ENCODE data around the gene UPF3A. TPM values are rescaled to one million over a fixed set of nuclear protein-coding genes. Genes with fewer than 3 reads are reported as not detected.

The UPF3A gene
- total RNA-seq, 1 experiment from 2014 or later = 88.3 TPM

DNA sequence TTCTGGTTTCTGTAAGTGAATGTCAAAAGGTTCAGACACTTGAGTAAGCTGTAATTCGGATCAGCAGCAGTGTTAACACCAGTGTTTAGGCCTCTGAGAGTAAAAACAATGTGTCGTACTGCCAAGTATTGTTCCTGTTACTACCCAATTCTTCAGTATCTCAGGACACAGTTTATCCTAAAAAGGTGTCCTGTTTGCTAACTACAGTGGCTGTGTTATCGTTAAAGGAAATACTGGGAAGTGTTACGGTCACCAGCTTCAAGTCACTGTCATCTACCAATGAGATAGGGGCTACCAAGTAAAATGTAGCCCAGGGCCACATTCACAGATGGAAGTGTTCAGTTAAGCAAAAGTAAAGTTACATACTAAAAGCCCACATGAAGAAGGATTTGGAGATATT, 2.3 kb upstream of the UPF3A start:
- Histone ChIP-seq H3K4me3 (ENCODE audit: low read depth, low read length) (no peak overlapping the region), H3K9me3 (no peaks in the 10 kb centered on the region), H3K36me3 (ENCODE audit: control insufficient read depth, insufficient read depth, low read length) (no peaks in the 10 kb centered on the region; the same call in 1 of the 2 replicates), H3K4me1 (peaks cover 14% of the 10 kb centered on the region), H3K27me3 (replicated peaks; ENCODE audit: control insufficient read depth, insufficient read depth, low read length) (no peaks in the 10 kb centered on the region)
- DNase-seq = no peak
- no peak overlapping the region for H3K27ac Mint-ChIP-seq (ENCODE audit: unreplicated experiment)
- CTCF ChIA-PET = no interaction called here
- peaks cover 58% of the 10 kb centered on the region for H3K36me3 Mint-ChIP-seq (ENCODE audit: insufficient read depth, unreplicated experiment)
- H3K27me3 Mint-ChIP-seq (ENCODE audit: insufficient read depth, unreplicated experiment) = no peaks in the 10 kb centered on the region
- no peaks in the 10 kb centered on the region for H3K9me3 Mint-ChIP-seq (ENCODE audit: unreplicated experiment)
- no peak overlapping the region for H3K4me3 Mint-ChIP-seq (ENCODE audit: unreplicated experiment)
- POLR2A ChIA-PET = interaction anchor here (0.7 kb wide), 1 partner anchor 142 kb away, joined by 8 read pairs; no protein-coding TSS in a partner anchor
- no TSS peak for BruUV-seq (replicated peaks)
- intact Hi-C loops (cut with micrococcal nuclease; ENCODE audit: unreplicated experiment) = no loop called here
- TF ChIP-seq, protein P1, sequence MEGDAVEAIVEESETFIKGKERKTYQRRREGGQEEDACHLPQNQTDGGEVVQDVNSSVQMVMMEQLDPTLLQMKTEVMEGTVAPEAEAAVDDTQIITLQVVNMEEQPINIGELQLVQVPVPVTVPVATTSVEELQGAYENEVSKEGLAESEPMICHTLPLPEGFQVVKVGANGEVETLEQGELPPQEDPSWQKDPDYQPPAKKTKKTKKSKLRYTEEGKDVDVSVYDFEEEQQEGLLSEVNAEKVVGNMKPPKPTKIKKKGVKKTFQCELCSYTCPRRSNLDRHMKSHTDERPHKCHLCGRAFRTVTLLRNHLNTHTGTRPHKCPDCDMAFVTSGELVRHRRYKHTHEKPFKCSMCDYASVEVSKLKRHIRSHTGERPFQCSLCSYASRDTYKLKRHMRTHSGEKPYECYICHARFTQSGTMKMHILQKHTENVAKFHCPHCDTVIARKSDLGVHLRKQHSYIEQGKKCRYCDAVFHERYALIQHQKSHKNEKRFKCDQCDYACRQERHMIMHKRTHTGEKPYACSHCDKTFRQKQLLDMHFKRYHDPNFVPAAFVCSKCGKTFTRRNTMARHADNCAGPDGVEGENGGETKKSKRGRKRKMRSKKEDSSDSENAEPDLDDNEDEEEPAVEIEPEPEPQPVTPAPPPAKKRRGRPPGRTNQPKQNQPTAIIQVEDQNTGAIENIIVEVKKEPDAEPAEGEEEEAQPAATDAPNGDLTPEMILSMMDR (IDR thresholded peaks at IDR 0.05; ENCODE audit: insufficient read depth in 1 of 2, low read depth in 1 of 2, low read length in 1 of 2, severe bottlenecking in 1 of 2, unreplicated experiment in 1 of 2) = no peak
- H3K4me1 Mint-ChIP-seq (ENCODE audit: low read depth, unreplicated experiment) = peaks cover 22% of the 10 kb centered on the region

DNA sequence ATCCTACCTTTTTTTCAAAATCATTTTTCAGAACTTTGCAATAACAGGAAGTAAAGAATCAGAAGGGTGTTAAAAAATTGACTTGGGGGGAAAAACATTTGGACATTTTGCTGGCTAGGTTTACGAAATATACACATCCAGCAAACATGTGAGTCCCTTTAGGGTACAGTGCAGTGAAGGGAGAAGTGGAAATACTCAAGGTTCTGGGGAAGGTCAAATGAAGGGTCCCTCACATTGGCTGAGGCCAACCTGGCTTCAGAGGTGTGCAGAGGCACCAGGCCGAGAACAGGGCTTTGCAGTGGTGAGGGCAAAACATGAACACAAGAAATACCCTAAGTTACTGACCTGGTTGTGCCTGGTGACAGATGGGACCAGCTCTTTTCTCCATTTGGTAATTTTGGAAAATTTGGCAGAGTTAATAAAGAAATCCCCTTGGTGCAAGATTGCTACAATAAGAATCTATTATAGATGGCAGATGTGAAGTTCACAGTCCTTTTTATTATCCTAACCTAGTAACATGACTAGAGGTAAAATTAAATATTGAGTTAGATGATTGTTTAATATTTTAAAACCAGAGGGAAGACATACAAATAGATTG, 1.5 kb upstream of the UPF3A start:
- H3K27ac Mint-ChIP-seq (ENCODE audit: unreplicated experiment) = peak overlapping the region; percentile 97
- no peaks in the 10 kb centered on the region; the same call in 1 of the 2 replicates for H3K36me3 ChIP-seq (ENCODE audit: control insufficient read depth, insufficient read depth, low read length)
- no peak overlapping the region for H3K4me3 ChIP-seq (ENCODE audit: low read depth, low read length)
- intact Hi-C loops (cut with micrococcal nuclease; ENCODE audit: unreplicated experiment) = loop anchor here (2.0 kb wide), 1 partner anchor 35 kb away; the partner anchor contains the start of gene CHAMP1
- peaks cover 59% of the 10 kb centered on the region for H3K36me3 Mint-ChIP-seq (ENCODE audit: insufficient read depth, unreplicated experiment)
- H3K4me1 Mint-ChIP-seq (ENCODE audit: low read depth, unreplicated experiment) = peaks cover 22% of the 10 kb centered on the region
- TF ChIP-seq, protein P1 (IDR thresholded peaks at IDR 0.05; ENCODE audit: insufficient read depth in 1 of 2, low read depth in 1 of 2, low read length in 1 of 2, severe bottlenecking in 1 of 2, unreplicated experiment in 1 of 2) = no peak
- ChIA-PET POLR2A (no interaction called here), CTCF (no interaction called here)
- peak overlapping the region; percentile 95 for H3K4me3 Mint-ChIP-seq (ENCODE audit: unreplicated experiment)
- no TSS peak for BruUV-seq (replicated peaks)
- no peaks in the 10 kb centered on the region for H3K27me3 ChIP-seq (replicated peaks; ENCODE audit: control insufficient read depth, insufficient read depth, low read length)
- H3K9me3 ChIP-seq = no peaks in the 10 kb centered on the region
- peaks cover 14% of the 10 kb centered on the region for H3K4me1 ChIP-seq
- no peak for DNase-seq
- no peaks in the 10 kb centered on the region for H3K9me3 Mint-ChIP-seq (ENCODE audit: unreplicated experiment)
- H3K27me3 Mint-ChIP-seq (ENCODE audit: insufficient read depth, unreplicated experiment) = no peaks in the 10 kb centered on the region

DNA sequence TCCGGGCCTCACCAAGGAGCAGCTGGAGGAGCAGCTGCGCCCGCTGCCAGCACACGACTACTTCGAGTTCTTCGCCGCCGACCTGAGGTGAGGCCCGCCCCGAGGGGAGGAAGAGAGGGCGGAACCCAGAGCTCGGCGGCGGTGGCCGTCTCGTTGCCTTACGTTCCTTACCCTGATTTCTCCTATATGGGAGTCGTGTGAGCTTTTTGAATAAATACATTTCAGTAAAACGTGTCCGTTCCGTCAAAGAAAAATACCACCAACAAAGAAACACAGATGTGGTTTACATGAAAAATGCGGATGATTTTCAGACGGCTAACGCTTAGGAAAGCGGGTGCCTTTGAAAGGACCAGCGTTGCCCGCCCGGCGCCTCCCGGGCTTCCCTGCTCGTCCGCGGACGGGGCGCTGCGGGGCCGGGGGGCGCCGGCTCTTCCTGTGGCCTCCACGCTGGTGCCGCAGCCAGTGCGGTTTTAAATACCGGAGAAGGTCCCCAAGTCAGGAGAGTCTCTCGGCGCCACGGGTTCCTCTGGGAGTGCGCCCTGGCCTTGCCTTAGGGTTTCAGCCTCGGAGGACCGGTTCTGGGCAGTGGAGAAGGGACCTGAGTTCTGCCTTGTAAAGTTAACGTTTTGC, 755 bp downstream of the UPF3A start:
- CTCF ChIA-PET = interaction anchor here (1.0 kb wide), 1 partner anchor 59 kb away, joined by 4 read pairs; no protein-coding TSS in a partner anchor

More for the DNA sequence above, 755 bp downstream of the UPF3A start:
- Histone ChIP-seq H3K4me1 (peaks cover 14% of the 10 kb centered on the region), H3K27me3 (replicated peaks; ENCODE audit: control insufficient read depth, insufficient read depth, low read length) (no peaks in the 10 kb centered on the region), H3K4me3 (ENCODE audit: low read depth, low read length) (peak overlapping the region; percentile 98), H3K9me3 (no peaks in the 10 kb centered on the region), H3K36me3 (ENCODE audit: control insufficient read depth, insufficient read depth, low read length) (0 out of 2 replicates have a peak, but pooled peaks cover 1% of the 10 kb centered on the region)
- no peaks in the 10 kb centered on the region for H3K27me3 Mint-ChIP-seq (ENCODE audit: insufficient read depth, unreplicated experiment)
- H3K27ac Mint-ChIP-seq (ENCODE audit: unreplicated experiment) = peak overlapping the region; percentile 97
- POLR2A ChIA-PET = interaction anchor here (0.6 kb wide), 3 partner anchors 36 to 137 kb away, joined by 3 to 4 read pairs (median 3); no protein-coding TSS in a partner anchor
- peaks cover 22% of the 10 kb centered on the region for H3K4me1 Mint-ChIP-seq (ENCODE audit: low read depth, unreplicated experiment)
- peak overlapping the region; percentile 95 for H3K4me3 Mint-ChIP-seq (ENCODE audit: unreplicated experiment)
- DNase-seq = peak; percentile 47 to 51
- intact Hi-C loops (cut with micrococcal nuclease; ENCODE audit: unreplicated experiment) = no loop called here
- TF ChIP-seq, protein P1 (IDR thresholded peaks at IDR 0.05; ENCODE audit: insufficient read depth in 1 of 2, low read depth in 1 of 2, low read length in 1 of 2, severe bottlenecking in 1 of 2, unreplicated experiment in 1 of 2) = no peak
- no TSS peak for BruUV-seq (replicated peaks)
- no peaks in the 10 kb centered on the region for H3K9me3 Mint-ChIP-seq (ENCODE audit: unreplicated experiment)
- H3K36me3 Mint-ChIP-seq (ENCODE audit: insufficient read depth, unreplicated experiment) = peaks cover 64% of the 10 kb centered on the region
